ENCODE results near the gene AP4M1.

The AP4M1 gene

GRCh38 chr7:100109521-100110163 lies 8.2 kb downstream of the AP4M1 start:
- H3K36me3 ChIP-seq (ENCODE audit: low read length) = no peaks in the 10 kb centered on the region; the same call in 1 of the 2 replicates
- no peak for TF ChIP-seq EZH2phosphoT487 (conservative IDR thresholded peaks at IDR 0.05; ENCODE audit: low read length)
- TF ChIP-seq CTCF (IDR thresholded peaks at IDR 0.05; ENCODE audit: insufficient read depth, low read length, poor library complexity, severe bottlenecking) = no peak
- no peaks in the 10 kb centered on the region for H3K27me3 ChIP-seq (ENCODE audit: low read length)

GRCh38 chr7:100111156-100111555 lies 9.7 kb downstream of the AP4M1 start:
- TF ChIP-seq CTCF (IDR thresholded peaks at IDR 0.05; ENCODE audit: insufficient read depth, low read length, poor library complexity, severe bottlenecking) = no peak
- TF ChIP-seq EZH2phosphoT487 (conservative IDR thresholded peaks at IDR 0.05; ENCODE audit: low read length) = no peak
- Histone ChIP-seq H3K36me3 (ENCODE audit: low read length) (no peaks in the 10 kb centered on the region; the same call in 1 of the 2 replicates), H3K27me3 (ENCODE audit: low read length) (no peaks in the 10 kb centered on the region), H3K79me2 (ENCODE audit: insufficient read depth, low read length) (no peaks in the 10 kb centered on the region), H3K4me3 (ENCODE audit: insufficient read depth, low read length, poor library complexity, severe bottlenecking) (no peak overlapping the region), H3K9ac (ENCODE audit: low read length) (no peak overlapping the region), H3K4me2 (ENCODE audit: low read depth, low read length, poor library complexity, severe bottlenecking) (no peak overlapping the region), H3K27ac (ENCODE audit: low read depth, low read length) (no peak overlapping the region), H3K9me3 (ENCODE audit: insufficient read depth, low read length) (no peaks in the 10 kb centered on the region), H4K20me1 (ENCODE audit: low read depth, low read length) (no peaks in the 10 kb centered on the region), H3K9me2 (replicated peaks; ENCODE audit: insufficient read depth, low read length) (no peaks in the 10 kb centered on the region), H3F3A (ENCODE audit: insufficient read depth) (no peaks in the 10 kb centered on the region), H2AFZ (ENCODE audit: low read depth, low read length, severe bottlenecking) (no peak overlapping the region)

More at GRCh38 chr7:100109521-100110163, 8.2 kb downstream of the AP4M1 start:
- H3K9me2 ChIP-seq (replicated peaks; ENCODE audit: insufficient read depth, low read length) = no peaks in the 10 kb centered on the region
- no peak overlapping the region for H3K4me3 ChIP-seq (ENCODE audit: insufficient read depth, low read length, poor library complexity, severe bottlenecking)
- H3K27ac ChIP-seq (ENCODE audit: low read depth, low read length) = no peak overlapping the region
- no peak overlapping the region for H3K9ac ChIP-seq (ENCODE audit: low read length)
- no peaks in the 10 kb centered on the region for H3K9me3 ChIP-seq (ENCODE audit: insufficient read depth, low read length)
- no peak overlapping the region for H2AFZ ChIP-seq (ENCODE audit: low read depth, low read length, severe bottlenecking)
- H3K4me2 ChIP-seq (ENCODE audit: low read depth, low read length, poor library complexity, severe bottlenecking) = no peak overlapping the region
- no peaks in the 10 kb centered on the region for H3K79me2 ChIP-seq (ENCODE audit: insufficient read depth, low read length)
- H4K20me1 ChIP-seq (ENCODE audit: low read depth, low read length) = no peaks in the 10 kb centered on the region
- H3F3A ChIP-seq (ENCODE audit: insufficient read depth) = no peaks in the 10 kb centered on the region

- no peaks in the 10 kb centered on the region for H3K9me2 ChIP-seq (replicated peaks; ENCODE audit: insufficient read depth, low read length)
- TF ChIP-seq CTCF (IDR thresholded peaks at IDR 0.05; ENCODE audit: insufficient read depth, low read length, poor library complexity, severe bottlenecking) (no peak), EZH2phosphoT487 (conservative IDR thresholded peaks at IDR 0.05; ENCODE audit: low read length) (no peak)
- no peaks in the 10 kb centered on the region for H4K20me1 ChIP-seq (ENCODE audit: low read depth, low read length)
- H3K36me3 ChIP-seq (ENCODE audit: low read length) = no peaks in the 10 kb centered on the region; the same call in 1 of the 2 replicates
- H3K9ac ChIP-seq (ENCODE audit: low read length) = no peak overlapping the region
- H2AFZ ChIP-seq (ENCODE audit: low read depth, low read length, severe bottlenecking) = no peak overlapping the region
- no peak overlapping the region for H3K4me2 ChIP-seq (ENCODE audit: low read depth, low read length, poor library complexity, severe bottlenecking)
- no peaks in the 10 kb centered on the region for H3K27me3 ChIP-seq (ENCODE audit: low read length)
- H3K27ac ChIP-seq (ENCODE audit: low read depth, low read length) = no peak overlapping the region
- H3F3A ChIP-seq (ENCODE audit: insufficient read depth) = no peaks in the 10 kb centered on the region
- no peak overlapping the region for H3K4me3 ChIP-seq (ENCODE audit: insufficient read depth, low read length, poor library complexity, severe bottlenecking)
- no peaks in the 10 kb centered on the region for H3K79me2 ChIP-seq (ENCODE audit: insufficient read depth, low read length)
- no peaks in the 10 kb centered on the region for H3K9me3 ChIP-seq (ENCODE audit: insufficient read depth, low read length)
Measured at GRCh38 chr7:100111914-100112313, 10.5 kb downstream of the AP4M1 start.

Data from SU-DHL-6 (cell line).